Neural crest cell (in vitro differentiated cells): ENCODE data around the gene TRIO. TPM values are rescaled to one million over a fixed set of nuclear protein-coding genes. Genes with fewer than 3 reads are reported as not detected.

Experiments
- DNase-seq: peaks from one replicate; pipeline ENCODE4 v3.0.0; 2021; ENCODE audit warnings: low read depth, mixed read lengths, low spot score
- H3K27ac Mint-ChIP-seq: one replicate; pipeline ENCODE4 v1.8.0; 2021; ENCODE audit warnings: mild to moderate bottlenecking, mixed read lengths; ENCODE audit not compliant: unreplicated experiment
- H3K27me3 Mint-ChIP-seq: 2 replicates; pipeline ENCODE4 v1.8.0; 2021; ENCODE audit warnings: low read depth, mild to moderate bottlenecking, mixed read lengths
- H3K36me3 Mint-ChIP-seq: 2 replicates; pipeline ENCODE4 v1.8.0; 2021; ENCODE audit warnings: low read depth, mild to moderate bottlenecking, mixed read lengths
- H3K4me1 Mint-ChIP-seq: 2 replicates; pipeline ENCODE4 v1.8.0; 2021; ENCODE audit warnings: mixed read lengths
- H3K4me3 Mint-ChIP-seq: one replicate; pipeline ENCODE4 v1.8.0; 2021; ENCODE audit warnings: mild to moderate bottlenecking, mixed read lengths
- H3K9me3 Mint-ChIP-seq: 2 replicates; pipeline ENCODE4 v1.8.0; 2021; ENCODE audit warnings: mixed read lengths
- CTCF ChIP-seq: fragments of 200-600 bp; sonication (generic); conservative IDR thresholded peaks from 2 replicates; pipeline ENCODE4 v1.5.0; 2021; ENCODE audit warnings: antibody characterized with exemption, mild to moderate bottlenecking
- total RNA-seq: library from RNA; stranded (reverse); gene quantifications from 2 replicates; pipeline ENCODE4 v1.2.1, GENCODE V29; 2021

TRIO gene
- total RNA-seq, 1 donor from 2014 or later: 134 TPM

- H3K36me3 Mint-ChIP-seq: peaks cover 7% of the 10 kb centered on the region
- TF ChIP-seq CTCF: no peak
- H3K9me3 Mint-ChIP-seq: peaks cover 16% of the 10 kb centered on the region
- H3K4me1 Mint-ChIP-seq: no peaks in the 10 kb centered on the region
- H3K4me3 Mint-ChIP-seq: no peak overlapping the region
- no peaks in the 10 kb centered on the region for H3K27me3 Mint-ChIP-seq
- no peak for DNase-seq
- H3K27ac Mint-ChIP-seq: no peak overlapping the region
Measured at GRCh38 chr5:14518638-14519037, 375.5 kb downstream of the TRIO start.

GRCh38 chr5:14521748-14522147 lies 378.6 kb downstream of the TRIO start:
- peak overlapping the region; percentile 63 for H3K27ac Mint-ChIP-seq
- peaks cover 3% of the 10 kb centered on the region for H3K36me3 Mint-ChIP-seq
- H3K9me3 Mint-ChIP-seq: peaks cover 12% of the 10 kb centered on the region
- no peak for TF ChIP-seq CTCF
- no peak for DNase-seq
- no peaks in the 10 kb centered on the region for H3K27me3 Mint-ChIP-seq
- H3K4me3 Mint-ChIP-seq: no peak overlapping the region
- no peaks in the 10 kb centered on the region for H3K4me1 Mint-ChIP-seq

- no peak for DNase-seq
- H3K27me3 Mint-ChIP-seq: no peaks in the 10 kb centered on the region
- peaks cover 12% of the 10 kb centered on the region for H3K9me3 Mint-ChIP-seq
- no peaks in the 10 kb centered on the region for H3K4me1 Mint-ChIP-seq
- no peak for TF ChIP-seq CTCF
- peaks cover 3% of the 10 kb centered on the region for H3K36me3 Mint-ChIP-seq
- no peak overlapping the region for H3K27ac Mint-ChIP-seq
- no peak overlapping the region for H3K4me3 Mint-ChIP-seq
Measured at GRCh38 chr5:14522721-14523120, 379.6 kb downstream of the TRIO start.

DNA sequence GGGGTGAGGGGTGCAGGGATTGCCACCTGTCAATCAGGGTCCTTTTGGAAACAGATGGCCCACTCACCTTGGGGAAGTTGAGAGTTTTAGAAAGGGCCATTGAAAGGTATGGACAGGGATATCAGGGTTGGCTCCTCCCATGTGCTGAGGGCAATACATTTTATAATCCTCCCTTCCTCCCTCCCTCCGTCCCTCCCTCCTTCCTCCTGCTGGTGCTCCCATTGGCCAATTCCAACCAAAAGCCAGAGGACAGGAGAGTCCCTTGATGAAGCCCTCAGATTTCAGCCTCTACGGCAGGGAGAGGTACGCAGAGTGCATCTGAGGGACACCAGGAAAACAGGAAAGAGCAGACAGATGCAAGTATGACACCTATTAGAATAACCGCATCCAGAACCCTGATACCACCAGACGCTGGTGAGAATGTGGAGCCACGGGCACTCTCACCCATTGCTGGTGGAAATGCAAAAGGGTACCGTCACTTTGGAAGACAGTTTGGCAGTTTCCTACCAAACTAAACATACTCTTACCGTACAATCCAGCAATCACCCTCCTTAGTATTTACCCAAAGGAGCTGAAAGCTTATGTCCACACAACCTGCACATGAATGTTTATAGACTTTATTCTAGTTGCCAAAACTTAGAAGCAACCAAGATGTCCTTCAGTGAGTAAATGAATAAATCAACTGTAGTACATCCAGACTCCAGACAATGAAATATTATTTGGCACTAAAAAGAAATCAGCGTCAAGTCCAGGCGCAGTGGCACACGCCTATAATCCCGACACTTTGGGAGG lies 380.3 kb downstream of the TRIO start:
- H3K27ac Mint-ChIP-seq: no peak overlapping the region
- peaks cover 10% of the 10 kb centered on the region for H3K9me3 Mint-ChIP-seq
- no peak for TF ChIP-seq CTCF
- no peaks in the 10 kb centered on the region for H3K4me1 Mint-ChIP-seq
- H3K27me3 Mint-ChIP-seq: no peaks in the 10 kb centered on the region
- no peak overlapping the region for H3K4me3 Mint-ChIP-seq
- DNase-seq: no peak
- H3K36me3 Mint-ChIP-seq: peaks cover 3% of the 10 kb centered on the region

DNA sequence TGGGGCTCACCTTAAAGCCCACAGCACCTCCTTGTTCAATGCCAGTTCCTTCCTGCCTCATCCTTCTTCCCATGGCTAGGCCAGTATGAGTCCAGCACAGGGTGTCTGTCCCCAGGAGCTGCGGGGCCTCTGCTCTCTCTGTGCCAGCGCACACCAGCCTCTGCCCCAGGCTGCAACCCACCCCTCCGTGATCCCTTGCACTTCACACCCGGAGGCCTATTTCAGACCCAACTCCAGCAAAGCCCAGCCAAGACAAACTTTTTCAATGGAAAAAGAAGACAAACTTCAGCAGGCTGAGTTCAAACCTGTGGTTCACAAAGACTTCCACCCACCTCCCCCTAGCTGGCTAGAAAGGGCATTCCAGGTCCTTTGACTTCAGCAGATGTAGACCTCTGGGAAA lies 382.3 kb downstream of the TRIO start:
- H3K36me3 Mint-ChIP-seq: no peaks in the 10 kb centered on the region
- no peak overlapping the region for H3K4me3 Mint-ChIP-seq
- DNase-seq: no peak
- no peak overlapping the region for H3K27ac Mint-ChIP-seq
- H3K4me1 Mint-ChIP-seq: no peaks in the 10 kb centered on the region
- H3K27me3 Mint-ChIP-seq: no peaks in the 10 kb centered on the region
- no peak for TF ChIP-seq CTCF
- H3K9me3 Mint-ChIP-seq: peaks cover 4% of the 10 kb centered on the region
